ENCODE data around the gene TRPM3. TPM values are rescaled to one million over a fixed set of nuclear protein-coding genes. Genes with fewer than 3 reads are reported as not detected.
"Not testable (repeated sequence)": the region's sequence is repeated elsewhere in the genome, so short reads cannot be mapped to it uniquely, and the experiment has no call there.

The TRPM3 gene
- total RNA-seq, 2 experiments from 2014 or later, result not detected

GRCh38 chr9:70747261-70747718 is 374.1 kb downstream of the TRPM3 start:
- DNase-seq (no peak), ATAC-seq (ENCODE audit: poor library complexity) (no peak)
- Histone ChIP-seq H3K36me3 (ENCODE audit: insufficient read depth, low read length) (no peaks in the 10 kb centered on the region), H3K27me3 (ENCODE audit: control insufficient read depth in 1 of 2, insufficient read depth in 2 of 2, low read length in 2 of 2) (no peaks in the 10 kb centered on the region), H3K9me3 (ENCODE audit: control insufficient read depth in 1 of 2, insufficient read depth in 1 of 2, low read length in 2 of 2) (no peaks in the 10 kb centered on the region), H3K4me1 (ENCODE audit: insufficient read depth, low read length) (no peaks in the 10 kb centered on the region), H3K4me3 (ENCODE audit: low read length) (no peak overlapping the region), H3K27ac (ENCODE audit: low read depth in 1 of 2, low read length in 2 of 2) (no peak overlapping the region)
- H3K4me1 Mint-ChIP-seq (ENCODE audit: low read depth), result no peaks in the 10 kb centered on the region
- peaks cover 9% of the 10 kb centered on the region for H3K27me3 Mint-ChIP-seq
- no peak overlapping the region for H3K27ac Mint-ChIP-seq
- intact Hi-C loops (cut with DNase I, micrococcal nuclease), result no loop called here
- no peaks in the 10 kb centered on the region for H3K36me3 Mint-ChIP-seq (ENCODE audit: low read depth)
- ChIA-PET POLR2A (no interaction called here), CTCF (no interaction called here)
- H3K4me3 Mint-ChIP-seq, result no peak overlapping the region
- TF ChIP-seq CTCF (IDR thresholded peaks at IDR 0.05), result no peak
- no peaks in the 10 kb centered on the region for H3K9me3 Mint-ChIP-seq

GRCh38 chr9:70746760-70747159 is 374.7 kb downstream of the TRPM3 start:
- TF ChIP-seq CTCF (IDR thresholded peaks at IDR 0.05), result no peak
- H3K27ac ChIP-seq (ENCODE audit: low read depth in 1 of 2, low read length in 2 of 2), result no peak overlapping the region
- Mint-ChIP-seq H3K27me3 (peaks cover 9% of the 10 kb centered on the region), H3K27ac (no peak overlapping the region), H3K4me3 (no peak overlapping the region), H3K9me3 (no peaks in the 10 kb centered on the region), H3K36me3 (ENCODE audit: low read depth) (no peaks in the 10 kb centered on the region), H3K4me1 (ENCODE audit: low read depth) (no peaks in the 10 kb centered on the region)
- H3K36me3 ChIP-seq (ENCODE audit: insufficient read depth, low read length), result no peaks in the 10 kb centered on the region
- no peaks in the 10 kb centered on the region for H3K27me3 ChIP-seq (ENCODE audit: control insufficient read depth in 1 of 2, insufficient read depth in 2 of 2, low read length in 2 of 2)
- ChIA-PET POLR2A (no interaction called here), CTCF (no interaction called here)
- no peak overlapping the region for H3K4me3 ChIP-seq (ENCODE audit: low read length)
- intact Hi-C loops (cut with DNase I, micrococcal nuclease), result no loop called here
- DNase-seq (no peak), ATAC-seq (ENCODE audit: poor library complexity) (no peak)
- no peaks in the 10 kb centered on the region for H3K9me3 ChIP-seq (ENCODE audit: control insufficient read depth in 1 of 2, insufficient read depth in 1 of 2, low read length in 2 of 2)
- no peaks in the 10 kb centered on the region for H3K4me1 ChIP-seq (ENCODE audit: insufficient read depth, low read length)

- Histone ChIP-seq H3K27ac (ENCODE audit: low read depth in 1 of 2, low read length in 2 of 2) (no peak overlapping the region), H3K27me3 (ENCODE audit: control insufficient read depth in 1 of 2, insufficient read depth in 2 of 2, low read length in 2 of 2) (no peaks in the 10 kb centered on the region), H3K4me3 (ENCODE audit: low read length) (no peak overlapping the region), H3K4me1 (ENCODE audit: insufficient read depth, low read length) (no peaks in the 10 kb centered on the region), H3K36me3 (ENCODE audit: insufficient read depth, low read length) (no peaks in the 10 kb centered on the region), H3K9me3 (ENCODE audit: control insufficient read depth in 1 of 2, insufficient read depth in 1 of 2, low read length in 2 of 2) (no peaks in the 10 kb centered on the region)
- Mint-ChIP-seq H3K9me3 (no peaks in the 10 kb centered on the region), H3K4me3 (no peak overlapping the region), H3K36me3 (ENCODE audit: low read depth) (no peaks in the 10 kb centered on the region), H3K27ac (no peak overlapping the region), H3K4me1 (ENCODE audit: low read depth) (no peaks in the 10 kb centered on the region), H3K27me3 (peaks cover 9% of the 10 kb centered on the region)
- no peak for TF ChIP-seq CTCF (IDR thresholded peaks at IDR 0.05)
- DNase-seq, result no peak
- ChIA-PET POLR2A (no interaction called here), CTCF (no interaction called here)
- intact Hi-C loops (cut with DNase I, micrococcal nuclease), result no loop called here
- ATAC-seq (ENCODE audit: poor library complexity), result no peak
Measured at GRCh38 chr9:70746316-70746715, 375.1 kb downstream of the TRPM3 start.

- H3K27ac ChIP-seq (ENCODE audit: low read depth in 1 of 2, low read length in 2 of 2); H3K36me3 ChIP-seq (ENCODE audit: insufficient read depth, low read length); H3K4me1 Mint-ChIP-seq (ENCODE audit: low read depth); H3K27ac Mint-ChIP-seq; POLR2A ChIA-PET; H3K27me3 Mint-ChIP-seq; H3K36me3 Mint-ChIP-seq (ENCODE audit: low read depth); intact Hi-C loops (cut with DNase I, micrococcal nuclease); CTCF ChIA-PET; H3K9me3 ChIP-seq (ENCODE audit: control insufficient read depth in 1 of 2, insufficient read depth in 1 of 2, low read length in 2 of 2); ATAC-seq (ENCODE audit: poor library complexity); DNase-seq; H3K4me3 ChIP-seq (ENCODE audit: low read length); H3K27me3 ChIP-seq (ENCODE audit: control insufficient read depth in 1 of 2, insufficient read depth in 2 of 2, low read length in 2 of 2); H3K4me1 ChIP-seq (ENCODE audit: insufficient read depth, low read length); H3K9me3 Mint-ChIP-seq; H3K4me3 Mint-ChIP-seq: not testable (repeated sequence)
Measured at GRCh38 chr9:70724794-70725193, 396.6 kb downstream of the TRPM3 start.

GRCh38 chr9:70724025-70724424 is 397.4 kb downstream of the TRPM3 start:
- DNase-seq; POLR2A ChIA-PET; H3K27me3 Mint-ChIP-seq; H3K36me3 Mint-ChIP-seq (ENCODE audit: low read depth); H3K27ac Mint-ChIP-seq; H3K27ac ChIP-seq (ENCODE audit: low read depth in 1 of 2, low read length in 2 of 2); H3K4me3 Mint-ChIP-seq; H3K4me1 ChIP-seq (ENCODE audit: insufficient read depth, low read length); H3K36me3 ChIP-seq (ENCODE audit: insufficient read depth, low read length); H3K4me1 Mint-ChIP-seq (ENCODE audit: low read depth); H3K9me3 ChIP-seq (ENCODE audit: control insufficient read depth in 1 of 2, insufficient read depth in 1 of 2, low read length in 2 of 2); H3K4me3 ChIP-seq (ENCODE audit: low read length); H3K9me3 Mint-ChIP-seq; H3K27me3 ChIP-seq (ENCODE audit: control insufficient read depth in 1 of 2, insufficient read depth in 2 of 2, low read length in 2 of 2); CTCF ChIA-PET; intact Hi-C loops (cut with DNase I, micrococcal nuclease); ATAC-seq (ENCODE audit: poor library complexity): not testable (repeated sequence)

Measured in CD4-positive, alpha-beta T cell (primary cell).